ENCODE data around the gene TBC1D22A.

TBC1D22A gene

GRCh38 chr22:46803031-46803880 lies 40.8 kb downstream of the TBC1D22A start:
- Mint-ChIP-seq H3K9me3 (no peaks in the 10 kb centered on the region), H3K27me3 (no peaks in the 10 kb centered on the region), H3K36me3 (peaks cover 66 to 83% of the 10 kb centered on the region in 2 donors), H3K27ac (peak overlapping the region; percentile 70), H3K4me3 (peak overlapping the region; percentile 7 to 8), H3K4me1 (peaks cover 49 to 82% of the 10 kb centered on the region in 2 donors)
- peak; percentile 47 for DNase-seq
- ATAC-seq (replicated peaks), result peak; percentile 80 to 82

DNA sequence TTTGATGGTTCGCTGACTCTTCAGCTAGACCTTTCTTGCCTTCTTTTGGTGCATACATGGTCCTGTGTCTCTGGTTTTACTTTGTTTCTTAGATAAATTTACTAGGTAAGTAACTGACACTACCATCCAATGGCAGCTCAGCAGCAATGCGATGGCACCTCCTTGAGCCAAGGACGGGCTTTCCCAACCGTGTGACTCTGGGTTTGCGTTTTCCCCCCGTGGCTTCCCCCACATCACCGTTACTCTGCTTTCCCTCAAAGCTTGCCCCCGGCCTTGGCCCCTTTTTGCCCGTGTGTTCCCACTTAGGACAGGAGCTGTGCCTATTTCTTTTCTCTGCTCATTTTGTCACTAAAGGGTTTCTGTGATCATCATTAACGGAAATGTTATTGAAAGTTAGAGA lies 41.5 kb downstream of the TBC1D22A start:
- H3K27me3 Mint-ChIP-seq, result no peaks in the 10 kb centered on the region
- peaks cover 63 to 78% of the 10 kb centered on the region in 2 donors for H3K36me3 Mint-ChIP-seq
- H3K9me3 Mint-ChIP-seq, result no peaks in the 10 kb centered on the region
- no peak for ATAC-seq (replicated peaks)
- no peak overlapping the region for H3K4me3 Mint-ChIP-seq
- peaks cover 44 to 78% of the 10 kb centered on the region in 2 donors for H3K4me1 Mint-ChIP-seq
- DNase-seq, result no peak
- H3K27ac Mint-ChIP-seq, result peak overlapping the region; percentile 33

GRCh38 chr22:46806794-46807193 lies 44.3 kb downstream of the TBC1D22A start:
- Mint-ChIP-seq H3K4me3 (no peak overlapping the region), H3K36me3 (peaks cover 57 to 70% of the 10 kb centered on the region in 2 donors), H3K27me3 (no peaks in the 10 kb centered on the region), H3K9me3 (no peaks in the 10 kb centered on the region), H3K4me1 (peaks cover 41 to 74% of the 10 kb centered on the region in 2 donors), H3K27ac (peak overlapping the region; percentile 49)
- ATAC-seq (replicated peaks) (no peak), DNase-seq (no peak)

DNA sequence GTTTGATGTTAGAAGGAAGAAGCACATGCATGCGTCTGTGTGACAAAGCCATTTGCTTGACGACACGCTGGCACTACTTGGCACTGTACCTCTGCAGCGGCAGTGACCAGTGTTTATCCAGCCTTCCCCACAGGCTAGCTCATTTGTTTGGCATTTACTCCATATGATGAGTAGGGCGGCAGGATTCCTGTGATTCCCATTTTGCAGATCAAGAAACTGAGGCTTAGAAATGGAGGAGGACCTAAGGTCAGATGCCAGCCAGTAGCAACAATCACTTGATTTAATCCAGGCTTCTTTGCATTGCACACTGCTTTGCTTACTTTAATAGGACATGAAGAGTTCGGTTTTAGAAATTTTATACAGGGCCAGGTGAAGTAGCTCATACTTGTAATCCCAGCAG lies 45.0 kb downstream of the TBC1D22A start:
- Mint-ChIP-seq H3K27me3 (no peaks in the 10 kb centered on the region), H3K4me3 (no peak overlapping the region), H3K4me1 (peaks cover 38 to 74% of the 10 kb centered on the region in 2 donors), H3K27ac (no peak overlapping the region), H3K9me3 (no peaks in the 10 kb centered on the region), H3K36me3 (peaks cover 51 to 68% of the 10 kb centered on the region in 2 donors)
- DNase-seq (no peak), ATAC-seq (replicated peaks) (no peak)

- Mint-ChIP-seq H3K36me3 (peaks cover 47 to 68% of the 10 kb centered on the region in 2 donors), H3K27ac (peak overlapping the region; percentile 47), H3K4me1 (peaks cover 29 to 68% of the 10 kb centered on the region in 2 donors), H3K27me3 (no peaks in the 10 kb centered on the region), H3K4me3 (no peak overlapping the region), H3K9me3 (no peaks in the 10 kb centered on the region)
- DNase-seq (no peak), ATAC-seq (replicated peaks) (no peak)
Measured at GRCh38 chr22:46809153-46809885, 46.9 kb downstream of the TBC1D22A start.

DNA sequence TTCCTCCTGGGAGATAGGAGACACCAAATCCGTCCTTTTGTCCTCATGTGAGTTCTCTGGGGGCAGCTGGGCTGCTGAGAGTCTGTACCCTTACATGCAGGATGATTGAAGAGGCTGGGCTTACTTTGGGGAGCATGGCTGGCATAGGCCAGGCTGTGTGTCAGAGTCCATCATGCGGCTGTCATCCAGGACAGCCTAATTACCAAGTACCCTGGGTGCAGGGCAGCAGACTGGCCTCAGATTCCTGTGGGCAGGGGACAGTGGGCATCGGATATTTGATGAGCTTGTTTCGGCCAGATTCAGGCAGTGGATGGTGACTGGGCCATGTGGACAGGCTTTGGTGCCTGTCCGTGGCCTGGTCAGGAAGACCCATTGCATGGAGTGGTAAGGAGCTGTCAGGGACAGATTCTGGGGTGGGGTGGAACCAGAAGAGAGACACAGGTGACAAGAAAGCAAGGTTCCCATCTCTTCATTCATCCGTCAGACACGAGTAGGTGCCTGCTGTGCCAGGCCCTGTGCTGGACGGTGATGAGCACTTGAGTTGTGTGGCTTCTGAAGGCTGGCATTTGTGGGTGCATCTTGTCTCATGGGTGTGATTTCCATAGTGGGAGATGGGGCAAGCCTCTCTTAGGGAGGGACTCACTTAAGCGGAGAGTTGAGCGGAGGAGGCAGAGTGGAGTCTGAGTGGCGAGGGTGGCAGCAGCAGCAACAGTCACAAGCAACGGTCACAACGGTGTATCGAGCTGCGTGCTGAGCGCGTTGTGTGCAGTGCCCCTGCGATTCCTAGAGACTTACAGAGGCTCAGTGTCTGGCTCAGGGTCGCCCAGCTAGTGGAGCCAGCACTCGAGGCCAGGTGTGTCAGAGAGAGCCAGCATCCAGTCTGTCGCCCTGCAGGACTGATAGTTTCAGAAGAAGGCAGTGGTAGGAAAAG lies 48.7 kb downstream of the TBC1D22A start:
- no peak for DNase-seq
- H3K27ac Mint-ChIP-seq, result peak overlapping the region; percentile 47

GRCh38 chr22:46812034-46812605 lies 49.7 kb downstream of the TBC1D22A start:
- ATAC-seq (replicated peaks), result no peak
- Mint-ChIP-seq H3K27ac (peak overlapping the region; percentile 47), H3K4me1 (peaks cover 34 to 62% of the 10 kb centered on the region in 2 donors), H3K4me3 (no peak overlapping the region), H3K27me3 (no peaks in the 10 kb centered on the region), H3K36me3 (peaks cover 44 to 63% of the 10 kb centered on the region in 2 donors), H3K9me3 (peaks cover 0 to under 1% of the 10 kb centered on the region in 2 donors)
- DNase-seq, result no peak

More for the DNA sequence above, 48.7 kb downstream of the TBC1D22A start:
- peaks cover 35 to 62% of the 10 kb centered on the region in 2 donors for H3K4me1 Mint-ChIP-seq
- peaks cover 44 to 64% of the 10 kb centered on the region in 2 donors for H3K36me3 Mint-ChIP-seq
- H3K27me3 Mint-ChIP-seq, result no peaks in the 10 kb centered on the region
- no peak overlapping the region for H3K4me3 Mint-ChIP-seq
- no peaks in the 10 kb centered on the region for H3K9me3 Mint-ChIP-seq
- ATAC-seq (replicated peaks), result no peak

DNA sequence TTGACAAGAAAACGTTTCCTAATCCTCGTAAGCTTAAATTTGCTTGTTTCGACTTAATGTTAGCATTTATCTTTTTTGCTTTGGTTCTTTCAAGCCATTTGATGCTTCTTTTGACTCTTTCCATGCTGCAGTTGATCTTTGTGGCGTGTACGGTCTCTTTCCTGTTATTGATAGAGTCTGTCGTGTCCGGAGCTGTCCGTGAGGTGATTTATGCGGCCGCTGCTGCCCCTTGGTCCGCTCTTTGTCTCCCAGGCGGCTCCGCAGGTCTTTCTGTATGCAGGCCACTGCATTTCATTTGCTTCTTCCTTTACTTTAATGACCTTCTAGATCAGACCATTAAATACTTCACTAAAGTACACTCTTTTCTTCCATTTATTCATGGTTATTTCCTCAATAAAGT lies 50.3 kb downstream of the TBC1D22A start:
- DNase-seq (no peak), ATAC-seq (replicated peaks) (no peak)
- Mint-ChIP-seq H3K4me1 (peaks cover 37 to 63% of the 10 kb centered on the region in 2 donors), H3K4me3 (no peak overlapping the region), H3K36me3 (peaks cover 44 to 63% of the 10 kb centered on the region in 2 donors), H3K9me3 (peaks cover 3 to 4% of the 10 kb centered on the region in 2 donors), H3K27ac (no peak overlapping the region), H3K27me3 (no peaks in the 10 kb centered on the region)

GRCh38 chr22:46813816-46814597 lies 51.6 kb downstream of the TBC1D22A start:
- no peak overlapping the region for H3K4me3 Mint-ChIP-seq
- no peaks in the 10 kb centered on the region for H3K27me3 Mint-ChIP-seq
- DNase-seq, result no peak
- no peak overlapping the region for H3K27ac Mint-ChIP-seq
- H3K36me3 Mint-ChIP-seq, result peaks cover 46 to 69% of the 10 kb centered on the region in 2 donors
- H3K4me1 Mint-ChIP-seq, result peaks cover 48 to 72% of the 10 kb centered on the region in 2 donors
- H3K9me3 Mint-ChIP-seq, result peaks cover 3 to 4% of the 10 kb centered on the region in 2 donors
- no peak for ATAC-seq (replicated peaks)

- Mint-ChIP-seq H3K27me3 (no peaks in the 10 kb centered on the region), H3K9me3 (peaks cover 4 to 7% of the 10 kb centered on the region in 2 donors), H3K4me3 (no peak overlapping the region), H3K27ac (peak overlapping the region; percentile 70), H3K4me1 (peaks cover 56 to 82% of the 10 kb centered on the region in 2 donors), H3K36me3 (peaks cover 55 to 75% of the 10 kb centered on the region in 2 donors)
- DNase-seq (no peak), ATAC-seq (replicated peaks) (no peak)
Measured at GRCh38 chr22:46815132-46815531, 52.7 kb downstream of the TBC1D22A start.

DNA sequence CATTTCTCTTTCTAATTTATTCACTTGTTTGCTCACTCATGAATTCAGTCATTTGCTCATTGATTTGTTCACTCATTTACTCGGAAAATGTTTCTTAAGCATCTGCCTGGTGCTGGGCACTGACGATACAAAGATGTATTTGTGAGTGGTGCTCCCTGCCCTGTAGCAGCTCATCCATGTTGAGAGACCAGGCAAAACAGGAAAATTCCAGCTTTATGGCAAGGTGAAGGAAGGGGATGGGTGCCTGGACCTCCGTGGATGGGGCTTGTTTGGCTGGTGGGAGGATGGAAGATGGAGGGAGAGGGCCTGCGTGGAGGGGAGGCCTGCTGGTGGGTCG lies 53.1 kb downstream of the TBC1D22A start:
- DNase-seq, result no peak
- Mint-ChIP-seq H3K36me3 (peaks cover 59 to 79% of the 10 kb centered on the region in 2 donors), H3K9me3 (peaks cover 4 to 8% of the 10 kb centered on the region in 2 donors), H3K4me3 (peak overlapping the region in 1 of 2 donors; percentile 43), H3K4me1 (peaks cover 59 to 86% of the 10 kb centered on the region in 2 donors), H3K27ac (peak overlapping the region; percentile 70), H3K27me3 (no peaks in the 10 kb centered on the region)
- no peak for ATAC-seq (replicated peaks)

- Mint-ChIP-seq H3K9me3 (peaks cover 4 to 12% of the 10 kb centered on the region in 2 donors), H3K4me1 (peaks cover 59 to 88% of the 10 kb centered on the region in 2 donors), H3K36me3 (peaks cover 60 to 81% of the 10 kb centered on the region in 2 donors), H3K4me3 (no peak overlapping the region), H3K27ac (peak overlapping the region; percentile 74), H3K27me3 (no peaks in the 10 kb centered on the region)
- peak; percentile 78 to 84 for ATAC-seq (replicated peaks)
- no peak for DNase-seq
Measured at GRCh38 chr22:46815896-46816731, 53.7 kb downstream of the TBC1D22A start.
